ENCODE data around the gene CTNNA3. TPM values are rescaled to one million over a fixed set of nuclear protein-coding genes. Genes with fewer than 3 reads are reported as not detected.

Gene CTNNA3
- polyA plus RNA-seq, 2 donors: 0.08 to 0.10 TPM

GRCh38 chr10:66246177-66246576 is 1449.8 kb downstream of the CTNNA3 start:
- H3K9me3 ChIP-seq (ENCODE audit: control insufficient read depth in 2 of 2, insufficient read depth in 1 of 2, low read depth in 1 of 2, low read length in 1 of 2): peaks cover 10 to 11% of the 10 kb centered on the region in 2 donors
- H3K27ac ChIP-seq (ENCODE audit: low read depth in 2 of 2, low read length in 1 of 2): no peak overlapping the region
- H3K4me1 ChIP-seq (ENCODE audit: control insufficient read depth in 2 of 2, insufficient read depth in 2 of 2, low read length in 1 of 2): no peaks in the 10 kb centered on the region
- H3K27me3 ChIP-seq (ENCODE audit: control insufficient read depth in 1 of 2, insufficient read depth in 2 of 2, low read length in 2 of 2): no peaks in the 10 kb centered on the region
- no peaks in the 10 kb centered on the region for H3K36me3 ChIP-seq (ENCODE audit: control insufficient read depth in 2 of 2, insufficient read depth in 2 of 2, low read length in 1 of 2)
- 93 to 100% methylated on average over 1 of the region's 1 CpG for WGBS, 2 donors
- no peak overlapping the region for H3K4me3 ChIP-seq (ENCODE audit: low read depth in 1 of 2, low read length in 2 of 2)

GRCh38 chr10:66244953-66245352 is 1451.0 kb downstream of the CTNNA3 start:
- 84 to 89% methylated on average over 4 of the region's 4 CpGs for WGBS, 2 donors

GRCh38 chr10:66242885-66243284 is 1453.1 kb downstream of the CTNNA3 start:
- Histone ChIP-seq H3K27me3 (ENCODE audit: control insufficient read depth in 1 of 2, insufficient read depth in 2 of 2, low read length in 2 of 2) (no peaks in the 10 kb centered on the region), H3K36me3 (ENCODE audit: control insufficient read depth in 2 of 2, insufficient read depth in 2 of 2, low read length in 1 of 2) (no peaks in the 10 kb centered on the region), H3K4me1 (ENCODE audit: control insufficient read depth in 2 of 2, insufficient read depth in 2 of 2, low read length in 1 of 2) (no peaks in the 10 kb centered on the region), H3K27ac (ENCODE audit: low read depth in 2 of 2, low read length in 1 of 2) (no peak overlapping the region), H3K9me3 (ENCODE audit: control insufficient read depth in 2 of 2, insufficient read depth in 1 of 2, low read depth in 1 of 2, low read length in 1 of 2) (peaks cover 10 to 11% of the 10 kb centered on the region in 2 donors), H3K4me3 (ENCODE audit: low read depth in 1 of 2, low read length in 2 of 2) (no peak overlapping the region)
- WGBS, 2 donors: 59 to 88% methylated on average over 1 of the region's 1 CpG

More at GRCh38 chr10:66244953-66245352, 1451.0 kb downstream of the CTNNA3 start:
- no peaks in the 10 kb centered on the region for H3K27me3 ChIP-seq (ENCODE audit: control insufficient read depth in 1 of 2, insufficient read depth in 2 of 2, low read length in 2 of 2)
- no peak overlapping the region for H3K4me3 ChIP-seq (ENCODE audit: low read depth in 1 of 2, low read length in 2 of 2)
- H3K4me1 ChIP-seq (ENCODE audit: control insufficient read depth in 2 of 2, insufficient read depth in 2 of 2, low read length in 1 of 2): no peaks in the 10 kb centered on the region
- no peak overlapping the region for H3K27ac ChIP-seq (ENCODE audit: low read depth in 2 of 2, low read length in 1 of 2)
- peaks cover 10 to 11% of the 10 kb centered on the region in 2 donors for H3K9me3 ChIP-seq (ENCODE audit: control insufficient read depth in 2 of 2, insufficient read depth in 1 of 2, low read depth in 1 of 2, low read length in 1 of 2)
- no peaks in the 10 kb centered on the region for H3K36me3 ChIP-seq (ENCODE audit: control insufficient read depth in 2 of 2, insufficient read depth in 2 of 2, low read length in 1 of 2)

- H3K9me3 ChIP-seq (ENCODE audit: control insufficient read depth in 2 of 2, insufficient read depth in 1 of 2, low read depth in 1 of 2, low read length in 1 of 2): no peaks in the 10 kb centered on the region
- H3K4me1 ChIP-seq (ENCODE audit: control insufficient read depth in 2 of 2, insufficient read depth in 2 of 2, low read length in 1 of 2): no peaks in the 10 kb centered on the region
- H3K27me3 ChIP-seq (ENCODE audit: control insufficient read depth in 1 of 2, insufficient read depth in 2 of 2, low read length in 2 of 2): no peaks in the 10 kb centered on the region
- H3K4me3 ChIP-seq (ENCODE audit: low read depth in 1 of 2, low read length in 2 of 2): no peak overlapping the region
- H3K36me3 ChIP-seq (ENCODE audit: control insufficient read depth in 2 of 2, insufficient read depth in 2 of 2, low read length in 1 of 2): no peaks in the 10 kb centered on the region
- no peak overlapping the region for H3K27ac ChIP-seq (ENCODE audit: low read depth in 2 of 2, low read length in 1 of 2)
Measured at GRCh38 chr10:66239062-66239461, 1456.9 kb downstream of the CTNNA3 start.

GRCh38 chr10:66238343-66238742 is 1457.7 kb downstream of the CTNNA3 start:
- Histone ChIP-seq H3K36me3 (ENCODE audit: control insufficient read depth in 2 of 2, insufficient read depth in 2 of 2, low read length in 1 of 2) (no peaks in the 10 kb centered on the region), H3K4me3 (ENCODE audit: low read depth in 1 of 2, low read length in 2 of 2) (no peak overlapping the region), H3K27ac (ENCODE audit: low read depth in 2 of 2, low read length in 1 of 2) (no peak overlapping the region), H3K27me3 (ENCODE audit: control insufficient read depth in 1 of 2, insufficient read depth in 2 of 2, low read length in 2 of 2) (no peaks in the 10 kb centered on the region), H3K4me1 (ENCODE audit: control insufficient read depth in 2 of 2, insufficient read depth in 2 of 2, low read length in 1 of 2) (no peaks in the 10 kb centered on the region), H3K9me3 (ENCODE audit: control insufficient read depth in 2 of 2, insufficient read depth in 1 of 2, low read depth in 1 of 2, low read length in 1 of 2) (no peaks in the 10 kb centered on the region)
- 72 to 75% methylated on average over 2 of the region's 2 CpGs for WGBS, 2 donors

GRCh38 chr10:66234872-66235271 is 1461.1 kb downstream of the CTNNA3 start:
- H3K27ac ChIP-seq (ENCODE audit: low read depth in 2 of 2, low read length in 1 of 2): no peak overlapping the region
- H3K36me3 ChIP-seq (ENCODE audit: control insufficient read depth in 2 of 2, insufficient read depth in 2 of 2, low read length in 1 of 2): no peaks in the 10 kb centered on the region
- H3K4me1 ChIP-seq (ENCODE audit: control insufficient read depth in 2 of 2, insufficient read depth in 2 of 2, low read length in 1 of 2): no peaks in the 10 kb centered on the region
- H3K27me3 ChIP-seq (ENCODE audit: control insufficient read depth in 1 of 2, insufficient read depth in 2 of 2, low read length in 2 of 2): no peaks in the 10 kb centered on the region
- 88 to 91% methylated on average over 4 of the region's 4 CpGs for WGBS, 2 donors
- H3K4me3 ChIP-seq (ENCODE audit: low read depth in 1 of 2, low read length in 2 of 2): no peak overlapping the region
- peaks cover 3 to 4% of the 10 kb centered on the region in 2 donors for H3K9me3 ChIP-seq (ENCODE audit: control insufficient read depth in 2 of 2, insufficient read depth in 1 of 2, low read depth in 1 of 2, low read length in 1 of 2)

- no peak overlapping the region for H3K4me3 ChIP-seq (ENCODE audit: low read depth in 1 of 2, low read length in 2 of 2)
- H3K36me3 ChIP-seq (ENCODE audit: control insufficient read depth in 2 of 2, insufficient read depth in 2 of 2, low read length in 1 of 2): no peaks in the 10 kb centered on the region
- H3K9me3 ChIP-seq (ENCODE audit: control insufficient read depth in 2 of 2, insufficient read depth in 1 of 2, low read depth in 1 of 2, low read length in 1 of 2): peaks cover 3 to 4% of the 10 kb centered on the region in 2 donors
- H3K27me3 ChIP-seq (ENCODE audit: control insufficient read depth in 1 of 2, insufficient read depth in 2 of 2, low read length in 2 of 2): no peaks in the 10 kb centered on the region
- H3K27ac ChIP-seq (ENCODE audit: low read depth in 2 of 2, low read length in 1 of 2): no peak overlapping the region
- no peaks in the 10 kb centered on the region for H3K4me1 ChIP-seq (ENCODE audit: control insufficient read depth in 2 of 2, insufficient read depth in 2 of 2, low read length in 1 of 2)
Measured at GRCh38 chr10:66228887-66229286, 1467.1 kb downstream of the CTNNA3 start.

GRCh38 chr10:66223656-66224055 is 1472.3 kb downstream of the CTNNA3 start:
- H3K27me3 ChIP-seq (ENCODE audit: control insufficient read depth in 1 of 2, insufficient read depth in 2 of 2, low read length in 2 of 2): no peaks in the 10 kb centered on the region
- no peaks in the 10 kb centered on the region for H3K4me1 ChIP-seq (ENCODE audit: control insufficient read depth in 2 of 2, insufficient read depth in 2 of 2, low read length in 1 of 2)
- H3K27ac ChIP-seq (ENCODE audit: low read depth in 2 of 2, low read length in 1 of 2): no peak overlapping the region
- H3K36me3 ChIP-seq (ENCODE audit: control insufficient read depth in 2 of 2, insufficient read depth in 2 of 2, low read length in 1 of 2): no peaks in the 10 kb centered on the region
- no peak overlapping the region for H3K4me3 ChIP-seq (ENCODE audit: low read depth in 1 of 2, low read length in 2 of 2)
- peaks cover 0 to 5% of the 10 kb centered on the region in 2 donors for H3K9me3 ChIP-seq (ENCODE audit: control insufficient read depth in 2 of 2, insufficient read depth in 1 of 2, low read depth in 1 of 2, low read length in 1 of 2)
- WGBS, 2 donors: 38 to 56% methylated on average over 1 of the region's 1 CpG

GRCh38 chr10:66222462-66223046 is 1473.4 kb downstream of the CTNNA3 start:
- peaks cover 0 to 5% of the 10 kb centered on the region in 2 donors for H3K9me3 ChIP-seq (ENCODE audit: control insufficient read depth in 2 of 2, insufficient read depth in 1 of 2, low read depth in 1 of 2, low read length in 1 of 2)
- 72 to 73% methylated on average over 3 of the region's 3 CpGs for WGBS, 2 donors

GRCh38 chr10:66218981-66219587 is 1476.9 kb downstream of the CTNNA3 start:
- Histone ChIP-seq H3K27me3 (ENCODE audit: control insufficient read depth in 1 of 2, insufficient read depth in 2 of 2, low read length in 2 of 2) (no peaks in the 10 kb centered on the region), H3K9me3 (ENCODE audit: control insufficient read depth in 2 of 2, insufficient read depth in 1 of 2, low read depth in 1 of 2, low read length in 1 of 2) (peaks cover 0 to 5% of the 10 kb centered on the region in 2 donors), H3K4me3 (ENCODE audit: low read depth in 1 of 2, low read length in 2 of 2) (no peak overlapping the region), H3K36me3 (ENCODE audit: control insufficient read depth in 2 of 2, insufficient read depth in 2 of 2, low read length in 1 of 2) (no peaks in the 10 kb centered on the region), H3K4me1 (ENCODE audit: control insufficient read depth in 2 of 2, insufficient read depth in 2 of 2, low read length in 1 of 2) (no peaks in the 10 kb centered on the region), H3K27ac (ENCODE audit: low read depth in 2 of 2, low read length in 1 of 2) (no peak overlapping the region)
- 62 to 66% methylated on average over 5 of the region's 5 CpGs for WGBS, 2 donors

More at GRCh38 chr10:66222462-66223046, 1473.4 kb downstream of the CTNNA3 start:
- H3K4me1 ChIP-seq (ENCODE audit: control insufficient read depth in 2 of 2, insufficient read depth in 2 of 2, low read length in 1 of 2): no peaks in the 10 kb centered on the region
- H3K27ac ChIP-seq (ENCODE audit: low read depth in 2 of 2, low read length in 1 of 2): no peak overlapping the region
- H3K4me3 ChIP-seq (ENCODE audit: low read depth in 1 of 2, low read length in 2 of 2): no peak overlapping the region
- H3K36me3 ChIP-seq (ENCODE audit: control insufficient read depth in 2 of 2, insufficient read depth in 2 of 2, low read length in 1 of 2): no peaks in the 10 kb centered on the region
- H3K27me3 ChIP-seq (ENCODE audit: control insufficient read depth in 1 of 2, insufficient read depth in 2 of 2, low read length in 2 of 2): no peaks in the 10 kb centered on the region

Data from esophagus (tissue), 2 donors.